SU-DHL-6 (cell line): ENCODE results near the gene KDM2A.

Source experiments
- EZH2phosphoT487 ChIP-seq: fragments of 200-600 bp; sonication (generic), shearing (Covaris generic); conservative IDR thresholded peaks from 2 replicates; pipeline ENCODE4 v1.6.1; 2018; ENCODE audit warnings: mild to moderate bottlenecking, antibody characterized with exemption, low read length, moderate library complexity, mixed read lengths
- TF ChIP-seq, protein P1 (sequence below): fragments of 200-600 bp; sonication (generic); IDR thresholded peaks from one replicate; pipeline ENCODE4 v1.5.1; 2017; ENCODE audit warnings: antibody characterized with exemption, mild to moderate bottlenecking, low read length, moderate library complexity; ENCODE audit not compliant: insufficient read depth, poor library complexity, severe bottlenecking

DNA sequence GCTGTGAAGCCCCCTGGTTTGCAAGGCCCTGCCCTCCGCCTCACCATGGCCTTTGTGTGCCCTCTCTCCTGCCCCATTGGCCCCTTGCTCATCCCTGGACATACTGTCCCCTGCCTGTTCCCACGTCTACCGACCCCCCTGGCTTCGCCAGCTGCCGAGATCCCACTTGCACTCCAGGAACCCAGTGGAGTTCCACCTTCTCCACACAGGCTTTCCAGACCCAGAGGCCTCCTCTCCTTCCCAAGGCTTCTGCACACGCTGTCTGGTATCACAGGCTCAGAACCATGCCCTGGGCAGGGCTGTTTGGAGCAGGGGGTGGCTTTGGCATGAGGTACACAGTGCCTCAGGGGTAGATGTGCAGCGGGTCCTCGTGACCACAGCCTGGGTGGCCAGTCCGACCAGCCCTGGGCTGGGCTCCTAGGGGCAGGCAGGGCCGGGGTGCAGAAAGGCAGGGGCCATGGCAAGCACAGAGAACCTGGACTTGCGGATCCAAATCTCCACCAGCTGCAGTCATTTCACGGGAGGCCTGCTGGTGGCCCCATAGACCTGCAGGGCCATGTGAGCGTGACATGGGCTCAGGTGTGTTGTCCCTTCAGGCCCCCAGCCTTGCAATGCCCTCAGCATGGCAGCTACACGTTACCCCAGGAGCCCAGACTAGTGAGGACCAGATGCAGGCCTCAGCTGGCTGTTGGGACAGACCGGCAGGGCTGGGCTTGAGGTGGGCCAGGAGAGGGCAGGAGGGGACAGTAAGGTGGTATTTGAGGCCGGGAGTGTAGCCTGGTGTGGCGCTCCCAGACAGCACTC lies 156.7 kb downstream of the KDM2A start:
- no peak for TF ChIP-seq EZH2phosphoT487
- TF ChIP-seq, protein P1, sequence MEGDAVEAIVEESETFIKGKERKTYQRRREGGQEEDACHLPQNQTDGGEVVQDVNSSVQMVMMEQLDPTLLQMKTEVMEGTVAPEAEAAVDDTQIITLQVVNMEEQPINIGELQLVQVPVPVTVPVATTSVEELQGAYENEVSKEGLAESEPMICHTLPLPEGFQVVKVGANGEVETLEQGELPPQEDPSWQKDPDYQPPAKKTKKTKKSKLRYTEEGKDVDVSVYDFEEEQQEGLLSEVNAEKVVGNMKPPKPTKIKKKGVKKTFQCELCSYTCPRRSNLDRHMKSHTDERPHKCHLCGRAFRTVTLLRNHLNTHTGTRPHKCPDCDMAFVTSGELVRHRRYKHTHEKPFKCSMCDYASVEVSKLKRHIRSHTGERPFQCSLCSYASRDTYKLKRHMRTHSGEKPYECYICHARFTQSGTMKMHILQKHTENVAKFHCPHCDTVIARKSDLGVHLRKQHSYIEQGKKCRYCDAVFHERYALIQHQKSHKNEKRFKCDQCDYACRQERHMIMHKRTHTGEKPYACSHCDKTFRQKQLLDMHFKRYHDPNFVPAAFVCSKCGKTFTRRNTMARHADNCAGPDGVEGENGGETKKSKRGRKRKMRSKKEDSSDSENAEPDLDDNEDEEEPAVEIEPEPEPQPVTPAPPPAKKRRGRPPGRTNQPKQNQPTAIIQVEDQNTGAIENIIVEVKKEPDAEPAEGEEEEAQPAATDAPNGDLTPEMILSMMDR = no peak
